ENCODE measurements around the gene C19orf12. TPM values are rescaled to one million over a fixed set of nuclear protein-coding genes. Genes with fewer than 3 reads are reported as not detected.

C19orf12 gene
- total and polyA plus RNA-seq, 2 donors (not counting 3 experiments of a cell fraction or from before 2014, with no cell fraction given), result 20.4 to 22.9 TPM

- Histone ChIP-seq H3K4me3 (replicated peaks in 1 of 3; ENCODE audit: insufficient read depth in 1 of 3, low read depth in 1 of 3, low read length in 3 of 3) (no peak overlapping the region), H4K20me1 (replicated peaks; ENCODE audit: control insufficient read depth, extremely low read depth, insufficient read depth, low read length) (no peaks in the 10 kb centered on the region), H3K27ac (ENCODE audit: insufficient read depth, low read depth, low read length) (no peak overlapping the region), H3K27me3 (ENCODE audit: control insufficient read depth in 2 of 2, insufficient read depth in 2 of 2, low read length in 2 of 2) (no peaks in the 10 kb centered on the region), H3K9me1 (replicated peaks; ENCODE audit: control insufficient read depth, extremely low read depth, insufficient read depth, low read length) (no peaks in the 10 kb centered on the region), H3K79me2 (ENCODE audit: control insufficient read depth, insufficient read depth, low read length) (no peaks in the 10 kb centered on the region), H3K4me2 (ENCODE audit: insufficient read depth, low read length) (no peak overlapping the region), H2AFZ (ENCODE audit: low read depth, low read length) (no peak overlapping the region), H3K9ac (replicated peaks; ENCODE audit: extremely low read depth, insufficient read depth, low read length) (no peak overlapping the region), H3K9me3 (replicated peaks; ENCODE audit: control insufficient read depth, insufficient read depth, low read length) (no peaks in the 10 kb centered on the region), H3K4me1 (ENCODE audit: control insufficient read depth, extremely low read depth, insufficient read depth, low read length) (no peaks in the 10 kb centered on the region), H3K36me3 (ENCODE audit: control insufficient read depth in 2 of 2, extremely low read depth in 1 of 2, insufficient read depth in 2 of 2, low read length in 2 of 2) (no peaks in the 10 kb centered on the region)
- BruUV-seq (replicated peaks), result no TSS peak
- CTCF ChIA-PET, result interaction anchor here (1.2 to 2.0 kb wide), 2 partner anchors 9 to 132 kb away, joined by 3 to 8 read pairs; no protein-coding TSS in a partner anchor
- TF ChIP-seq MAX (IDR thresholded peaks at IDR 0.05; ENCODE audit: insufficient read depth, insufficient read length) (no peak), JUN (IDR thresholded peaks at IDR 0.05; ENCODE audit: borderline replicate concordance, insufficient read depth, insufficient read length, low read depth) (no peak), CTCF (IDR thresholded peaks at IDR 0.05; ENCODE audit: extremely low read depth in 1 of 2, insufficient read depth in 1 of 2, low read depth in 1 of 2, low read length in 2 of 2) (no peak), GATA2 (IDR thresholded peaks at IDR 0.05; ENCODE audit: insufficient read depth, insufficient read length, low read depth, low read length) (no peak), FOS (IDR thresholded peaks at IDR 0.05; ENCODE audit: borderline replicate concordance, insufficient read depth, low read length) (no peak), EZH2 (IDR thresholded peaks at IDR 0.05; ENCODE audit: borderline replicate concordance, low read depth, low read length, severe bottlenecking) (no peak), POLR2AphosphoS5 (IDR thresholded peaks at IDR 0.05; ENCODE audit: insufficient read depth, low read depth, low read length) (no peak), MYC (IDR thresholded peaks at IDR 0.05; ENCODE audit: low read depth, low read length) (no peak), POLR2A (IDR thresholded peaks at IDR 0.05; ENCODE audit: low read depth, low read length) (no peak)
- POLR2A ChIA-PET, result no interaction called here
- FAIRE-seq (no peak), DNase-seq (ENCODE audit: low read depth, low spot score) (no peak)
- dilution Hi-C loops (cut with MboI; ENCODE audit: extremely low pct_ligation_motif_present, low sequenced_read_pairs) (loop anchor here (25.0 kb wide), 1 partner anchor 900 kb away; no protein-coding TSS in a partner anchor), intact Hi-C loops (cut with micrococcal nuclease) (no loop called here)
Observed at GRCh38 chr19:29737461-29738000, 22.5 kb upstream of the C19orf12 start.
